SU-DHL-6 (cell line): ENCODE results near the gene AGAP5.

ENCODE experiments used
- H2AFZ ChIP-seq: fragments of 200-600 bp; sonication (generic); 2 replicates; pipeline ENCODE4 v1.6.1; 2014; ENCODE audit warnings: low read depth, mild to moderate bottlenecking, moderate library complexity, mixed read lengths, antibody characterized with exemption, low read length; ENCODE audit not compliant: severe bottlenecking
- H3F3A ChIP-seq: fragments of 200-600 bp; shearing (Covaris generic); 2 replicates; pipeline ENCODE4 v1.6.0; 2016; ENCODE audit warnings: antibody characterized with exemption, mild to moderate bottlenecking; ENCODE audit not compliant: insufficient read depth
- H3K27ac ChIP-seq: fragments of 200-600 bp; sonication (generic); 2 replicates; pipeline ENCODE4 v1.5.1; 2016; ENCODE audit warnings: low read depth, mild to moderate bottlenecking, low read length, moderate library complexity, mixed read lengths
- H3K27me3 ChIP-seq: fragments of 200-600 bp; sonication (generic), shearing (Covaris generic); 2 replicates; pipeline ENCODE4 v1.6.0; 2014; ENCODE audit warnings: mild to moderate bottlenecking, low read length
- H3K36me3 ChIP-seq: fragments of 200-600 bp; sonication (generic); 2 replicates; pipeline ENCODE4 v1.6.1; 2014; ENCODE audit warnings: mild to moderate bottlenecking, low read length, mixed read lengths
- H3K4me2 ChIP-seq: fragments of 300-600, 200-600 bp; shearing (Covaris generic), sonication (generic); 2 replicates; pipeline ENCODE4 v1.6.0; 2014; ENCODE audit warnings: low read length, low read depth, mild to moderate bottlenecking; ENCODE audit not compliant: poor library complexity, severe bottlenecking
- H3K4me3 ChIP-seq: fragments of 200-600 bp; sonication (generic); 2 replicates; pipeline ENCODE4 v1.5.1; 2014; ENCODE audit warnings: antibody characterized with exemption, low read length, mild to moderate bottlenecking, mixed read lengths; ENCODE audit not compliant: insufficient read depth, poor library complexity, severe bottlenecking
- H3K79me2 ChIP-seq: fragments of 200-600 bp; sonication (generic); 2 replicates; pipeline ENCODE4 v1.6.1; 2014; ENCODE audit warnings: mild to moderate bottlenecking, low read length, moderate library complexity; ENCODE audit not compliant: insufficient read depth
- H3K9ac ChIP-seq: fragments of 200-600 bp; sonication (generic); 2 replicates; pipeline ENCODE4 v1.7.0; 2014; ENCODE audit warnings: mild to moderate bottlenecking, low read length
- H3K9me2 ChIP-seq: fragments of 200-600 bp; sonication (generic); replicated peaks from 2 replicates; pipeline ENCODE4 v1.6.1; 2014; ENCODE audit warnings: low read length; ENCODE audit not compliant: insufficient read depth
- H3K9me3 ChIP-seq: fragments of 200-600 bp; sonication (generic); 2 replicates; pipeline ENCODE4 v1.6.1; 2014; ENCODE audit warnings: low read length, mixed read lengths; ENCODE audit not compliant: insufficient read depth
- H4K20me1 ChIP-seq: fragments of 200-600 bp; sonication (generic); 2 replicates; pipeline ENCODE4 v1.6.1; 2014; ENCODE audit warnings: low read depth, mild to moderate bottlenecking, antibody characterized with exemption, low read length, moderate library complexity, mixed read lengths
- CTCF ChIP-seq: fragments of 200-600 bp; sonication (generic); IDR thresholded peaks from one replicate; pipeline ENCODE4 v1.5.1; 2017; ENCODE audit warnings: antibody characterized with exemption, mild to moderate bottlenecking, low read length, moderate library complexity; ENCODE audit not compliant: insufficient read depth, poor library complexity, severe bottlenecking
- EZH2phosphoT487 ChIP-seq: fragments of 200-600 bp; sonication (generic), shearing (Covaris generic); conservative IDR thresholded peaks from 2 replicates; pipeline ENCODE4 v1.6.1; 2018; ENCODE audit warnings: mild to moderate bottlenecking, antibody characterized with exemption, low read length, moderate library complexity, mixed read lengths

AGAP5 gene

GRCh38 chr10:73648975-73649829 is 48.7 kb downstream of the AGAP5 start:
- Histone ChIP-seq H3K27ac (no peak overlapping the region), H3K36me3 (no peaks in the 10 kb centered on the region), H3K27me3 (no peaks in the 10 kb centered on the region), H2AFZ (no peak overlapping the region), H3K9me2 (no peaks in the 10 kb centered on the region), H3K4me2 (no peak overlapping the region), H3K9me3 (no peaks in the 10 kb centered on the region), H3K4me3 (no peak overlapping the region), H4K20me1 (no peaks in the 10 kb centered on the region), H3K9ac (no peak overlapping the region), H3F3A (no peaks in the 10 kb centered on the region), H3K79me2 (no peaks in the 10 kb centered on the region)
- TF ChIP-seq EZH2phosphoT487, result no peak
- no peak for TF ChIP-seq CTCF

GRCh38 chr10:73647875-73648651 is 49.8 kb downstream of the AGAP5 start:
- Histone ChIP-seq H3F3A (no peaks in the 10 kb centered on the region), H3K9ac (no peak overlapping the region), H3K27ac (no peak overlapping the region)

GRCh38 chr10:73647211-73647874 is 50.6 kb downstream of the AGAP5 start:
- H3K9me3 ChIP-seq, result no peaks in the 10 kb centered on the region
- H2AFZ ChIP-seq, result no peak overlapping the region
- no peaks in the 10 kb centered on the region for H3K36me3 ChIP-seq
- no peak overlapping the region for H3K4me2 ChIP-seq
- H3K27me3 ChIP-seq, result no peaks in the 10 kb centered on the region
- no peak overlapping the region for H3K9ac ChIP-seq
- TF ChIP-seq CTCF (no peak), EZH2phosphoT487 (no peak)
- no peaks in the 10 kb centered on the region for H3K79me2 ChIP-seq
- no peak overlapping the region for H3K27ac ChIP-seq
- H3K4me3 ChIP-seq, result no peak overlapping the region
- no peaks in the 10 kb centered on the region for H3F3A ChIP-seq
- no peaks in the 10 kb centered on the region for H4K20me1 ChIP-seq
- H3K9me2 ChIP-seq, result no peaks in the 10 kb centered on the region

More at GRCh38 chr10:73647875-73648651, 49.8 kb downstream of the AGAP5 start:
- Histone ChIP-seq H4K20me1 (no peaks in the 10 kb centered on the region), H3K4me2 (no peak overlapping the region), H2AFZ (no peak overlapping the region), H3K4me3 (no peak overlapping the region), H3K9me2 (no peaks in the 10 kb centered on the region), H3K36me3 (no peaks in the 10 kb centered on the region), H3K27me3 (no peaks in the 10 kb centered on the region), H3K79me2 (no peaks in the 10 kb centered on the region), H3K9me3 (no peaks in the 10 kb centered on the region)
- no peak for TF ChIP-seq CTCF
- no peak for TF ChIP-seq EZH2phosphoT487
